Thyroid gland (tissue), 4 donors: ENCODE results near the gene LCN6. TPM values are rescaled to one million over a fixed set of nuclear protein-coding genes. Genes with fewer than 3 reads are reported as not detected.

Experiments used
- DNase-seq, 2 donors: peaks; one replicate each; pipeline ENCODE4 v3.0.0-alpha.2; 2019
- H3K27ac ChIP-seq, 3 donors: fragments of 200-600 bp; sonication (generic); 1 replicate in 2 of 3; 2 replicates in 1 of 3; pipeline ENCODE4 v1.5.1; 2016 to 2019; ENCODE audit warnings: mild to moderate bottlenecking in 1 of 3, moderate library complexity in 1 of 3
- H3K27me3 ChIP-seq: fragments of 200-600 bp; sonication (generic); one replicate; pipeline ENCODE4 v1.5.1; 2019
- H3K36me3 ChIP-seq, 2 donors: fragments of 200-600 bp; sonication (generic); one replicate each; pipeline ENCODE4 v1.5.1; 2016 to 2019
- H3K4me1 ChIP-seq, 2 donors: fragments of 200-600 bp; sonication (generic); one replicate each; pipeline ENCODE4 v1.5.1; 2017 to 2019
- H3K4me3 ChIP-seq, 3 donors: fragments of 200-600 bp; sonication (generic); replicated peaks in 1 of 3; 1 replicate in 2 of 3; 2 replicates in 1 of 3; pipeline ENCODE4 v1.5.1; 2016; ENCODE audit warnings: mild to moderate bottlenecking in 1 of 3
- H3K9me3 ChIP-seq: fragments of 200-600 bp; sonication (generic); one replicate; pipeline ENCODE4 v1.5.1; 2017
- POLR2A ChIP-seq, 2 donors: fragments of 450-650 bp; IDR thresholded peaks; one replicate each; pipeline ENCODE4 v1.6.1; 2017; ENCODE audit warnings: antibody characterized with exemption in 2 of 2, mild to moderate bottlenecking in 2 of 2, moderate library complexity in 1 of 2
- WGBS, 2 donors: methylation state at CpG; one replicate each; pipeline ENCODE4 v1.1.5; 2017; 5-methylcytosine and 5-hydroxymethylcytosine counted together
- intact Hi-C: fragments of 100-400 bp; cut with DNase I; formaldehyde crosslinking; loops from one replicate; pipeline ENCODE4 v1.15.1; 2023
- total RNA-seq, 4 donors: library from RNA; depleted of rRNA; stranded (reverse); fragments of >200 nt; gene quantifications; one replicate each; pipeline ENCODE4 v1.2.3, GENCODE V29; 2016
- TF ChIP-seq, protein P1 (sequence below), 6 experiments: fragments of 200-600 bp in 3 of 6; fragments of 450-650 bp in 3 of 6; sonication (generic) in 3 of 6; IDR thresholded peaks; one replicate each; pipeline ENCODE4 v1.5.1; 2016 to 2019; ENCODE audit warnings: antibody characterized with exemption in 6 of 6, mild to moderate bottlenecking in 2 of 6, inconsistent platforms in 1 of 6, moderate library complexity in 1 of 6

Gene LCN6
- total RNA-seq, 4 donors from 2014 or later: 1.4 to 10.0 (median 4.5) TPM

DNA sequence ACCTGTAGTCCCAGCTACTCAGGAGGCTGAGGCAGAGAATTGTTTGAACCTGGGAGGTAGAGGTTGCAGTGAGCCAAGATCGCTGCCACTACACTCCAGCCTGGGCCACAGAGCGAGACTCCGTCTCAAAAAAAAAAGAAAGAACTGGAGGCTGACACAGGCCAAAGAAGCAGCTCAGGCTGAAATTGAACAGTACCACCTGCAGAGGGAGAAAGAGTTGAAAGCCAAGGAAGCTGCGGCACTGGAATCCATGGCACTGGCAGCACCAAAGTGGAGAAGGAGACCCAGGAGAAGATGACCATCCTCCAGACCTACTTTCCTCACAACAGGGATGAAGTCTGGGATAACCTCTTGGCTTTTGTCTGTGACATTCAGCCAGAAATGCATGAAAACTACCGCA, 31.5 kb upstream of the LCN6 start:
- no peaks in the 10 kb centered on the region for H3K9me3 ChIP-seq
- H3K27ac ChIP-seq: no peak overlapping the region
- TF ChIP-seq, protein P1, sequence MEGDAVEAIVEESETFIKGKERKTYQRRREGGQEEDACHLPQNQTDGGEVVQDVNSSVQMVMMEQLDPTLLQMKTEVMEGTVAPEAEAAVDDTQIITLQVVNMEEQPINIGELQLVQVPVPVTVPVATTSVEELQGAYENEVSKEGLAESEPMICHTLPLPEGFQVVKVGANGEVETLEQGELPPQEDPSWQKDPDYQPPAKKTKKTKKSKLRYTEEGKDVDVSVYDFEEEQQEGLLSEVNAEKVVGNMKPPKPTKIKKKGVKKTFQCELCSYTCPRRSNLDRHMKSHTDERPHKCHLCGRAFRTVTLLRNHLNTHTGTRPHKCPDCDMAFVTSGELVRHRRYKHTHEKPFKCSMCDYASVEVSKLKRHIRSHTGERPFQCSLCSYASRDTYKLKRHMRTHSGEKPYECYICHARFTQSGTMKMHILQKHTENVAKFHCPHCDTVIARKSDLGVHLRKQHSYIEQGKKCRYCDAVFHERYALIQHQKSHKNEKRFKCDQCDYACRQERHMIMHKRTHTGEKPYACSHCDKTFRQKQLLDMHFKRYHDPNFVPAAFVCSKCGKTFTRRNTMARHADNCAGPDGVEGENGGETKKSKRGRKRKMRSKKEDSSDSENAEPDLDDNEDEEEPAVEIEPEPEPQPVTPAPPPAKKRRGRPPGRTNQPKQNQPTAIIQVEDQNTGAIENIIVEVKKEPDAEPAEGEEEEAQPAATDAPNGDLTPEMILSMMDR (IDR thresholded peaks at IDR 0.05): no peak
- TF ChIP-seq POLR2A (IDR thresholded peaks at IDR 0.05): no peak
- no peak for DNase-seq
- 68 to 76% methylated on average over 5 of the region's 5 CpGs for WGBS, 2 donors
- intact Hi-C loops: no loop called here
- H3K4me3 ChIP-seq: no peak overlapping the region
- H3K27me3 ChIP-seq: no peaks in the 10 kb centered on the region
- no peaks in the 10 kb centered on the region for H3K36me3 ChIP-seq
- H3K4me1 ChIP-seq: peaks cover 0 to 4% of the 10 kb centered on the region in 2 donors

- intact Hi-C loops: no loop called here
- WGBS, 2 donors: 79 to 87% methylated on average over 11 to 14 of the region's 14 CpGs
Measured at GRCh38 chr9:136777359-136777758, 29.0 kb upstream of the LCN6 start.

DNA sequence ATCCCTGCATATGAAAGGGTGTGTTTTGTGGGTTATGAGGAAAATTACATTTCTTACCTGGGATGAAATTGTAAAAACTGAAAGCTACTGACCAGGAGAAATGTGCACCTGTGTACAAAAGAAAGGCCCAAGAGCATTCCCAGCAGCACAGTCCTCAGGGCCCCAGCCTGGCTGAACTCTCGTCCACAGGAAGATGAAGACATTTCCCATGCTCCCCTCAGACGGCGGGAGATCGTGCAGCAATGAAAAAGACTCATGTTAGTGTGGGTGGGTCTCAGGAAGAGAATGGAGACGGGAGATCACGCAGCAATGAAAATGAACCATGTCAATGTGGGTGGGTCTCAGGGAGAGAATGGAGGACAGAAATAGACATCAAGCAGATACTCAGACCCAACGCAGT, 28.6 kb upstream of the LCN6 start:
- Histone ChIP-seq H3K27ac (no peak overlapping the region), H3K27me3 (no peaks in the 10 kb centered on the region), H3K4me3 (no peak overlapping the region), H3K4me1 (no peaks in the 10 kb centered on the region), H3K36me3 (no peaks in the 10 kb centered on the region), H3K9me3 (no peaks in the 10 kb centered on the region)
- intact Hi-C loops: no loop called here
- 65 to 68% methylated on average over 7 of the region's 7 CpGs for WGBS, 2 donors
- no peak for TF ChIP-seq POLR2A (IDR thresholded peaks at IDR 0.05)
- TF ChIP-seq, protein P1 (IDR thresholded peaks at IDR 0.05): no peak
- DNase-seq: no peak

More at GRCh38 chr9:136777359-136777758, 29.0 kb upstream of the LCN6 start:
- H3K27me3 ChIP-seq: no peaks in the 10 kb centered on the region
- TF ChIP-seq POLR2A (IDR thresholded peaks at IDR 0.05): no peak
- TF ChIP-seq, protein P1 (IDR thresholded peaks at IDR 0.05): no peak
- H3K4me3 ChIP-seq: no peak overlapping the region
- no peak overlapping the region for H3K27ac ChIP-seq
- DNase-seq: no peak
- no peaks in the 10 kb centered on the region for H3K4me1 ChIP-seq
- no peaks in the 10 kb centered on the region for H3K9me3 ChIP-seq
- H3K36me3 ChIP-seq: no peaks in the 10 kb centered on the region

GRCh38 chr9:136775191-136775590, 26.9 kb upstream of the LCN6 start:
- no peak overlapping the region for H3K27ac ChIP-seq
- H3K27me3 ChIP-seq: no peaks in the 10 kb centered on the region
- TF ChIP-seq, protein P1 (IDR thresholded peaks at IDR 0.05): no peak
- no peak for TF ChIP-seq POLR2A (IDR thresholded peaks at IDR 0.05)
- no peak overlapping the region for H3K4me3 ChIP-seq
- no peaks in the 10 kb centered on the region for H3K4me1 ChIP-seq
- 93% methylated on average over 2 to 6 of the region's 6 CpGs for WGBS, 2 donors
- no peak for DNase-seq
- no peaks in the 10 kb centered on the region for H3K36me3 ChIP-seq
- intact Hi-C loops: no loop called here
- H3K9me3 ChIP-seq: no peaks in the 10 kb centered on the region

DNA sequence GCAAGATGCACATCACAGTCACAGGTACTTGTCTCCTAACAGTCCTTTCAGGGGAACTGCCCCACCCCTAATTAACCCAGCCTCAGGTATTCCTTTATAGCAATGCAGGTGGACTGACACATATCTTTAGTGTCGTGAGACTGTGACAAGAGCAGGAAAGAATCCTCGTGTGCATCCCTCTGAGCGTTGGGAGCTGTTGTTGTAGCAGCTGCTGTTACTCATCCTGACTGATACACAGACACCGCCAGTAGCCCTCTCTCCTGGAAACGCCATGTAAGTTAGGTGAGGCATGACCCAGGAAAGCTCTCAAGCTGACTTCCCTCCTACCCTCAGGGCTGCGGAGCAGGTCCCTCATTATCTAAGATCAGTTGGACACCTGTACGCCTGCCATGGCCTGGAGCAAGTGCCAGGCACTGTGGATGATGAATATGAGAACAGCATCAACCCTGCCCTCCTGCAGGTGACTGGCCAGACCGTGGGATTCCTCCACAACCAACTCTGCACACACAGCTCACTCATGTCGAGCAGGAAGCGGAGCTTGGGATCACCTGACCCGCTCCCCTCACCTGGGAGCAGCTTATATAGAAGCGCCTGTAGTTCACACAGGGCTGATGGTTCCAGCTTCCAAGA, 26.2 kb upstream of the LCN6 start:
- intact Hi-C loops: no loop called here

More for the DNA sequence above, 26.2 kb upstream of the LCN6 start:
- Histone ChIP-seq H3K9me3 (no peaks in the 10 kb centered on the region), H3K4me3 (no peak overlapping the region), H3K4me1 (no peaks in the 10 kb centered on the region), H3K27me3 (no peaks in the 10 kb centered on the region), H3K27ac (no peak overlapping the region), H3K36me3 (no peaks in the 10 kb centered on the region)
- no peak for DNase-seq
- TF ChIP-seq, protein P1 (IDR thresholded peaks at IDR 0.05): no peak
- TF ChIP-seq POLR2A (IDR thresholded peaks at IDR 0.05): no peak
- WGBS, 2 donors: 88 to 97% methylated on average over 5 to 12 of the region's 12 CpGs
